A549 (cell line): Measurements from ENCODE around the gene ATF6B.

Source experiments
- CTCF ChIP-seq: fragments of >200 bp; sonication (Bioruptor Twin); formaldehyde crosslinking; IDR thresholded peaks from 3 replicates; pipeline ENCODE4 v1.5.1; 2016
- JUNB ChIP-seq: fragments of >200 bp; sonication (Bioruptor Twin); formaldehyde crosslinking; IDR thresholded peaks from 2 replicates; pipeline ENCODE4 v1.6.1; 2016
- MYC ChIP-seq: IDR thresholded peaks from 2 replicates; pipeline ENCODE4 v1.6.1; 2012; ENCODE audit warnings: mild to moderate bottlenecking, inconsistent platforms, low read length, improper control_type of control experiment, borderline replicate concordance
- POLR2A ChIP-seq: IDR thresholded peaks from 2 replicates; pipeline ENCODE4 v1.6.1; 2012; ENCODE audit warnings: mild to moderate bottlenecking, low read length
- REST ChIP-seq: fragments of 200-600 bp; sonication (generic); IDR thresholded peaks from 2 replicates; pipeline ENCODE4 v1.6.1; 2016; ENCODE audit warnings: antibody characterized with exemption, mild to moderate bottlenecking, moderate library complexity
- RFX5 ChIP-seq: fragments of 450-650 bp; IDR thresholded peaks from 2 replicates; pipeline ENCODE4 v1.7.1; 2014; ENCODE audit warnings: antibody characterized with exemption, mild to moderate bottlenecking, moderate library complexity
- USF2 ChIP-seq: fragments of 450-650 bp; IDR thresholded peaks from 2 replicates; pipeline ENCODE4 v1.6.1; 2014; ENCODE audit warnings: antibody characterized with exemption
- ZC3H11A ChIP-seq: fragments of 450-650 bp; IDR thresholded peaks from 2 replicates; pipeline ENCODE4 v1.6.1; 2014; ENCODE audit warnings: antibody characterized with exemption, mild to moderate bottlenecking

- TF ChIP-seq CTCF (no peak), USF2 (no peak), MYC (no peak), REST (no peak), JUNB (no peak), RFX5 (no peak), ZC3H11A (no peak), POLR2A (no peak)
Measured at GRCh38 chr6:32082935-32083334, 45.1 kb downstream of the ATF6B start.
